Upper lobe of left lung (tissue), 4 donors: Measurements from ENCODE around the gene RAB9B.

ENCODE experiments used
- CTCF ChIP-seq, 6 experiments: fragments of 450-650 bp in 4 of 6; fragments of 200-600 bp in 2 of 6; sonication (generic) in 2 of 6; IDR thresholded peaks; one replicate each; pipeline ENCODE4 v1.5.1; 2016 to 2019; ENCODE audit warnings: antibody characterized with exemption in 6 of 6
- EP300 ChIP-seq, 4 donors: sonication (generic); formaldehyde crosslinking; IDR thresholded peaks; one replicate each; pipeline ENCODE4 v1.5.1; 2017; ENCODE audit warnings: antibody characterized with exemption in 4 of 4, control low read depth in 2 of 4
- POLR2A ChIP-seq, 4 donors: fragments of 450-650 bp; IDR thresholded peaks; one replicate each; pipeline ENCODE4 v1.5.1; 2016 to 2017; ENCODE audit warnings: antibody characterized with exemption in 4 of 4, mild to moderate bottlenecking in 2 of 4
- POLR2AphosphoS5 ChIP-seq, 2 donors: sonication (generic); formaldehyde crosslinking; IDR thresholded peaks; one replicate each; pipeline ENCODE4 v1.5.1; 2017; ENCODE audit warnings: antibody characterized with exemption in 2 of 2

- no peak for TF ChIP-seq CTCF (IDR thresholded peaks at IDR 0.05)
- no peak for TF ChIP-seq EP300 (IDR thresholded peaks at IDR 0.05)
- no peak for TF ChIP-seq POLR2AphosphoS5 (IDR thresholded peaks at IDR 0.05)
- no peak for TF ChIP-seq POLR2A (IDR thresholded peaks at IDR 0.05)
Observed at GRCh38 chrX:103783971-103784370, 48.1 kb downstream of the RAB9B start.
